GM12878 (cell line): ENCODE measurements around the gene CCDC9B. TPM values are rescaled to one million over a fixed set of nuclear protein-coding genes. Genes with fewer than 3 reads are reported as not detected.

Source experiments
- ATAC-seq: fragments of 200-7000 bp; cut with Tn5 transposase; 3 replicates; pipeline ENCODE4 v1.9.1; 2020; ENCODE audit warnings: mild to moderate bottlenecking, moderate library complexity
- BruUV-seq: library from RNA; stranded (reverse); fragments of 400-500 nt; replicated peaks from 2 replicates; lab custom pipeline; 2021; lab: Mats Ljungman, UMichigan
- CTCF ChIA-PET: fragments of 300-600 bp; sonication (Branson Sonifier 250); formaldehyde crosslinking; extraction: SDS; loops from one replicate; lab custom pipeline; 2021; ENCODE audit warnings: inconsistent platforms; lab: Yijun Ruan, JAX
- POLR2A ChIA-PET: fragments of 350-600 bp; formaldehyde crosslinking; extraction: SDS; loops from one replicate; lab custom pipeline; 2021; ENCODE audit warnings: inconsistent platforms; lab: Charles Lee
- RAD21 ChIA-PET: fragments of 300-600 bp; sonication (Branson Sonifier 250); formaldehyde crosslinking; loops from one replicate; lab custom pipeline; 2023; ENCODE audit warnings: antibody characterized with exemption; ENCODE audit not compliant: unreplicated experiment; lab: Charles Lee
- SMC1A ChIA-PET: fragments of 300-600 bp; sonication (Branson Sonifier 250); formaldehyde crosslinking; loops from one replicate; lab custom pipeline; 2023; ENCODE audit not compliant: unreplicated experiment, uncharacterized antibody; lab: Charles Lee
- DNase-seq: peaks from one replicate; pipeline ENCODE4 v3.0.0-alpha.2; 2011; ENCODE audit warnings: low read depth, low spot score
- FAIRE-seq: peaks from 3 replicates; lab custom pipeline; 2011; peaks lifted over from hg19 to GRCh38; lab: Jason Lieb, UNC
- H2AFZ ChIP-seq: 2 replicates; pipeline ENCODE4 v1.6.0; 2011; ENCODE audit warnings: low read depth, low read length, control low read depth; ENCODE audit not compliant: control insufficient read depth
- H3K27ac ChIP-seq: 2 replicates; pipeline ENCODE4 v1.5.1; 2011; ENCODE audit warnings: control low read depth; ENCODE audit not compliant: control insufficient read depth, insufficient read depth
- H3K27me3 ChIP-seq, 2 experiments: replicated peaks in 1 of 2; 2 replicates each; pipeline versions ENCODE4 v1.6.0 to v1.6.1; 2011; ENCODE audit warnings: low read length in 1 of 2; ENCODE audit not compliant: control insufficient read depth in 2 of 2, insufficient read depth in 2 of 2
- H3K36me3 ChIP-seq, 2 experiments: 2 replicates each; pipeline ENCODE4 v1.5.1; 2011; ENCODE audit warnings: low read length in 1 of 2; ENCODE audit not compliant: control insufficient read depth in 2 of 2, insufficient read depth in 2 of 2
- H3K4me1 ChIP-seq: 2 replicates; pipeline ENCODE4 v1.6.1; 2011; ENCODE audit warnings: mild to moderate bottlenecking, low read length, moderate library complexity, mixed read lengths; ENCODE audit not compliant: control insufficient read depth, insufficient read depth
- H3K4me2 ChIP-seq: 2 replicates; pipeline ENCODE4 v1.6.0; 2011; ENCODE audit warnings: control low read depth; ENCODE audit not compliant: control insufficient read depth, insufficient read depth
- H3K4me3 ChIP-seq: fragments of 200-600 bp; sonication (generic); 2 replicates; pipeline ENCODE4 v1.5.1; 2016
- H3K79me2 ChIP-seq: 2 replicates; pipeline ENCODE4 v1.6.0; 2011; ENCODE audit warnings: low read length; ENCODE audit not compliant: control insufficient read depth, insufficient read depth
- H3K9ac ChIP-seq: 2 replicates; pipeline ENCODE4 v1.8.0; 2011; ENCODE audit warnings: low read length, control low read depth, mixed read lengths; ENCODE audit not compliant: control insufficient read depth, insufficient read depth
- H3K9me3 ChIP-seq: replicated peaks from 3 replicates; pipeline ENCODE4 v1.5.1; 2011; ENCODE audit warnings: mild to moderate bottlenecking, low read length; ENCODE audit not compliant: control insufficient read depth, insufficient read depth
- H4K20me1 ChIP-seq: 2 replicates; pipeline ENCODE4 v1.6.0; 2011; ENCODE audit not compliant: control insufficient read depth, insufficient read depth
- BACH1 ChIP-seq: fragments of 450-650 bp; IDR thresholded peaks from 2 replicates; pipeline ENCODE4 v1.6.1; 2017; ENCODE audit warnings: mild to moderate bottlenecking, borderline replicate concordance
- DPF2 ChIP-seq: fragments of 450-650 bp; IDR thresholded peaks from 2 replicates; pipeline ENCODE4 v1.6.1; 2017; ENCODE audit warnings: mild to moderate bottlenecking
- EED ChIP-seq: sonication (generic); IDR thresholded peaks from 2 replicates; pipeline ENCODE4 v1.6.1; 2016; ENCODE audit warnings: antibody characterized with exemption, low read depth
- EGR1 ChIP-seq, 2 experiments: IDR thresholded peaks; 1 replicate in 1 of 2; 2 replicates in 1 of 2; pipeline ENCODE4 v1.6.1; 2011 to 2012; ENCODE audit warnings: low read depth in 2 of 2, low read length in 2 of 2, borderline replicate concordance in 1 of 2, mild to moderate bottlenecking in 1 of 2, moderate library complexity in 1 of 2
- IKZF1 ChIP-seq: fragments of 450-650 bp; conservative IDR thresholded peaks from 2 replicates; pipeline ENCODE4 v1.6.1; 2017; ENCODE audit warnings: antibody characterized with exemption, mild to moderate bottlenecking
- LARP7 ChIP-seq: fragments of 450-650 bp; IDR thresholded peaks from 2 replicates; pipeline ENCODE4 v1.6.1; 2017; ENCODE audit warnings: mild to moderate bottlenecking
- MYC ChIP-seq: IDR thresholded peaks from 2 replicates; pipeline ENCODE4 v1.6.1; 2011; ENCODE audit warnings: mild to moderate bottlenecking, low read length, moderate library complexity, inconsistent platforms; ENCODE audit not compliant: insufficient read depth, insufficient replicate concordance, insufficient read length, severe bottlenecking
- NFYA ChIP-seq: IDR thresholded peaks from 2 replicates; pipeline ENCODE4 v1.6.1; 2011; ENCODE audit warnings: low read depth, mild to moderate bottlenecking, low read length, improper control_type of control experiment, borderline replicate concordance
- NRF1 ChIP-seq: conservative IDR thresholded peaks from 2 replicates; pipeline ENCODE4 v1.6.1; 2011; ENCODE audit warnings: mild to moderate bottlenecking, low read depth, low read length, improper control_type of control experiment
- RCOR1 ChIP-seq: conservative IDR thresholded peaks from 2 replicates; pipeline ENCODE4 v1.6.1; 2012; ENCODE audit warnings: low read depth, low read length, improper control_type of control experiment
- SP1 ChIP-seq: IDR thresholded peaks from one replicate; pipeline ENCODE4 v1.6.1; 2011; ENCODE audit warnings: low read depth, low read length
- SRF ChIP-seq, 2 experiments: IDR thresholded peaks; 2 replicates each; pipeline ENCODE4 v1.6.1; 2011; ENCODE audit warnings: low read depth in 2 of 2, low read length in 2 of 2, mild to moderate bottlenecking in 1 of 2, moderate library complexity in 1 of 2
- ZNF24 ChIP-seq: fragments of 450-650 bp; IDR thresholded peaks from 2 replicates; pipeline ENCODE4 v1.6.1; 2017; ENCODE audit warnings: antibody characterized with exemption, mild to moderate bottlenecking
- WGBS: methylation state at CpG from one replicate; pipeline ENCODE4 v1.1.6; 2016; ENCODE audit warnings: low lambda C conversion rate; ENCODE audit not compliant: insufficient replicate concordance, insufficient coverage; ENCODE audit errors: missing lambda C conversion rate; 5-methylcytosine and 5-hydroxymethylcytosine counted together
- in situ Hi-C: fragments of 300-500 bp; cut with MboI; formaldehyde crosslinking; loops from 9 replicates; pipeline ENCODE4 v1.14.3; 2018; ENCODE audit warnings: mixed read lengths
- intact Hi-C: fragments of 100-400 bp; cut with micrococcal nuclease; formaldehyde crosslinking; loops from one replicate; pipeline ENCODE4 v1.14.2; 2022; ENCODE audit not compliant: unreplicated experiment
- polyA plus RNA-seq, 11 experiments: library from polyadenylated mRNA; depleted of rRNA in 4 of 11; unstranded in 6 of 11; stranded (reverse) in 5 of 11; fragments of >200 nt; fragmentation: Nextera tagmentation in 4 of 11; fragmentation: Illumina TruSeq in 1 of 11; extraction: Ambion mirVana in 4 of 11; extraction: Trizol in 1 of 11; gene quantifications; 1 replicate in 1 of 11; 2 replicates in 10 of 11; pipeline versions ENCODE4 v1.2.1 to v1.2.3, GENCODE V29; 2011 to 2016; ENCODE audit warnings: inconsistent platforms in 2 of 11, missing spikeins in 2 of 11, low read depth in 1 of 11
- total RNA-seq, 4 experiments: library from RNA; depleted of rRNA in 3 of 4; stranded (reverse); fragments of >200 nt in 3 of 4; fragmentation: Illumina TruSeq in 1 of 4; extraction: Trizol in 1 of 4; gene quantifications; 2 replicates each; pipeline versions ENCODE4 v1.2.1 to v1.2.3, GENCODE V29; 2013 to 2021
- TF ChIP-seq, protein P1 (sequence below): fragments of 450-650 bp; conservative IDR thresholded peaks from 2 replicates; pipeline ENCODE4 v1.6.1; 2017; ENCODE audit warnings: mild to moderate bottlenecking, moderate library complexity
- TF ChIP-seq, protein P2 (sequence below): IDR thresholded peaks from 2 replicates; pipeline ENCODE4 v1.6.1; 2012; ENCODE audit warnings: mild to moderate bottlenecking, low read depth, low read length
- TF ChIP-seq, protein P3 (sequence below): fragments of 150-350 bp; IDR thresholded peaks from 2 replicates; pipeline ENCODE4 v1.6.1; 2014; ENCODE audit warnings: mild to moderate bottlenecking, low read depth, low read length

CCDC9B gene
- total and polyA plus RNA-seq, 10 of the 15 experiments (the other 5 are each of a cell fraction or from before 2014, with no cell fraction given), result 0.01 to 0.08 (median 0.03) TPM; not detected in 6

DNA sequence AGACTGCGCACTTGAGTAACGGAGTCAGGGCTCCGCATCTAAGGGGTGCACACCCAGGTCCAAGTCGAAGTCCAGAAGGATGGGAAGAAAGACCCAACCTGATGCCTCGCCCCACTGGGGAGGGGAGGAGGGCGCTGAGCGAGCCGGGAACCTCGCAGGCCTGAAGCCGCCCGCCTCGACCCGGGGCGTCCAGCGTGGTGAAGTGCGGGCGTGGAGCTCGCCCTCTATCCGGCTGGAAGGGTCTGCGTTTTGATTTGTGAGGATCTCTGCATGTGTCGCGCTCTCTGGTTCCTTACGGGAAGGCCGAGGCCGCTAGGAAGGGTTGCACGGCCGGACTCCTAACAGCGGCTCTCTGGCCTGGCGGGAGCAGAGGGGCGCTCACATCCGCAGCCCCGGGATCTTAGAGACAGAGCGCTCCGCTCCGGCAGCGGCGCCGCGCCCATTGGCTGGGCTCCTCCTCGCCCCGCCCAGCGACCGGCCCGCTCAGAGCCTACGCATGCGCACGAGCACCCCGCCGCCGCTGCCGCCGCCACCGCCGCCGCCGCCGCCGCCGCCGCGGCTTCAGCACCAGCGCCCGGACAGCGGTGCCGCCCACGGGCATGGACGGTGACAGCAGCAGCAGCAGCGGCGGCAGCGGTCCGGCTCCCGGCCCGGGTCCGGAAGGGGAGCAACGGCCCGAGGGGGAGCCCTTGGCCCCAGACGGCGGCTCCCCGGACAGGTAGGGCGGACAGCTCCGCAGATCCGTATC, 17.2 kb upstream of the CCDC9B start, which contains the start of gene DISP2:
Gene DISP2, plus strand, starts transcription at position 497 of the 748 bp plus-strand sequence. Its CDS starts 103 bp downstream, at position 600.
- DNase-seq (no peak), FAIRE-seq (peak; percentile 73), ATAC-seq (peak; percentile 94)
- Histone ChIP-seq H3K36me3 (no peaks in the 10 kb centered on the region), H4K20me1 (no peaks in the 10 kb centered on the region), H3K27ac (no peak within 1 kb of the TSS), H3K4me2 (peak within 1 kb of the TSS; percentile 94), H3K9me3 (no peaks in the 10 kb centered on the region), H3K79me2 (no peaks in the 10 kb centered on the region), H3K4me3 (peak within 1 kb of the TSS; percentile 68; the same call in 1 of the 2 replicates), H2AFZ (peak within 1 kb of the TSS; percentile 89), H3K27me3 (peaks cover 0 to 6% of the 10 kb centered on the region in 2 experiments; a peak in 3 of 4 replicates), H3K9ac (no peak within 1 kb of the TSS), H3K4me1 (peaks cover 5% of the 10 kb centered on the region; the same call in 1 of the 2 replicates)
- CTCF ChIA-PET, result interaction anchor here (0.6 to 1.9 kb wide), 4 partner anchors 11 to 233 kb away, joined by 3 to 4 read pairs (median 4); no protein-coding TSS in a partner anchor
- SMC1A ChIA-PET, result interaction anchor here (0.7 kb wide), 1 partner anchor 50 kb away, joined by 3 read pairs; no protein-coding TSS in a partner anchor
- in situ Hi-C loops, result loop anchor here (5.0 kb wide), 1 partner anchor 51 kb away; the partner anchor contains the start of gene PLCB2
- BruUV-seq, result no TSS peak
- WGBS, result 7% methylated on average over 60 of the region's 82 CpGs
- POLR2A ChIA-PET, result no interaction called here
- RAD21 ChIA-PET, result no interaction called here
- intact Hi-C loops, result no loop called here
- TF ChIP-seq MYC, result no peak
- TF ChIP-seq, protein P1, sequence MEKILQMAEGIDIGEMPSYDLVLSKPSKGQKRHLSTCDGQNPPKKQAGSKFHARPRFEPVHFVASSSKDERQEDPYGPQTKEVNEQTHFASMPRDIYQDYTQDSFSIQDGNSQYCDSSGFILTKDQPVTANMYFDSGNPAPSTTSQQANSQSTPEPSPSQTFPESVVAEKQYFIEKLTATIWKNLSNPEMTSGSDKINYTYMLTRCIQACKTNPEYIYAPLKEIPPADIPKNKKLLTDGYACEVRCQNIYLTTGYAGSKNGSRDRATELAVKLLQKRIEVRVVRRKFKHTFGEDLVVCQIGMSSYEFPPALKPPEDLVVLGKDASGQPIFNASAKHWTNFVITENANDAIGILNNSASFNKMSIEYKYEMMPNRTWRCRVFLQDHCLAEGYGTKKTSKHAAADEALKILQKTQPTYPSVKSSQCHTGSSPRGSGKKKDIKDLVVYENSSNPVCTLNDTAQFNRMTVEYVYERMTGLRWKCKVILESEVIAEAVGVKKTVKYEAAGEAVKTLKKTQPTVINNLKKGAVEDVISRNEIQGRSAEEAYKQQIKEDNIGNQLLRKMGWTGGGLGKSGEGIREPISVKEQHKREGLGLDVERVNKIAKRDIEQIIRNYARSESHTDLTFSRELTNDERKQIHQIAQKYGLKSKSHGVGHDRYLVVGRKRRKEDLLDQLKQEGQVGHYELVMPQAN, result peak; percentile 90
- no peak for TF ChIP-seq NFYA
- no peak for TF ChIP-seq EED
- peak; percentile 63 for TF ChIP-seq DPF2
- 0 out of 2 replicates have a peak, but pooled peaks have one; percentile 31 for TF ChIP-seq RCOR1
- TF ChIP-seq, protein P2, sequence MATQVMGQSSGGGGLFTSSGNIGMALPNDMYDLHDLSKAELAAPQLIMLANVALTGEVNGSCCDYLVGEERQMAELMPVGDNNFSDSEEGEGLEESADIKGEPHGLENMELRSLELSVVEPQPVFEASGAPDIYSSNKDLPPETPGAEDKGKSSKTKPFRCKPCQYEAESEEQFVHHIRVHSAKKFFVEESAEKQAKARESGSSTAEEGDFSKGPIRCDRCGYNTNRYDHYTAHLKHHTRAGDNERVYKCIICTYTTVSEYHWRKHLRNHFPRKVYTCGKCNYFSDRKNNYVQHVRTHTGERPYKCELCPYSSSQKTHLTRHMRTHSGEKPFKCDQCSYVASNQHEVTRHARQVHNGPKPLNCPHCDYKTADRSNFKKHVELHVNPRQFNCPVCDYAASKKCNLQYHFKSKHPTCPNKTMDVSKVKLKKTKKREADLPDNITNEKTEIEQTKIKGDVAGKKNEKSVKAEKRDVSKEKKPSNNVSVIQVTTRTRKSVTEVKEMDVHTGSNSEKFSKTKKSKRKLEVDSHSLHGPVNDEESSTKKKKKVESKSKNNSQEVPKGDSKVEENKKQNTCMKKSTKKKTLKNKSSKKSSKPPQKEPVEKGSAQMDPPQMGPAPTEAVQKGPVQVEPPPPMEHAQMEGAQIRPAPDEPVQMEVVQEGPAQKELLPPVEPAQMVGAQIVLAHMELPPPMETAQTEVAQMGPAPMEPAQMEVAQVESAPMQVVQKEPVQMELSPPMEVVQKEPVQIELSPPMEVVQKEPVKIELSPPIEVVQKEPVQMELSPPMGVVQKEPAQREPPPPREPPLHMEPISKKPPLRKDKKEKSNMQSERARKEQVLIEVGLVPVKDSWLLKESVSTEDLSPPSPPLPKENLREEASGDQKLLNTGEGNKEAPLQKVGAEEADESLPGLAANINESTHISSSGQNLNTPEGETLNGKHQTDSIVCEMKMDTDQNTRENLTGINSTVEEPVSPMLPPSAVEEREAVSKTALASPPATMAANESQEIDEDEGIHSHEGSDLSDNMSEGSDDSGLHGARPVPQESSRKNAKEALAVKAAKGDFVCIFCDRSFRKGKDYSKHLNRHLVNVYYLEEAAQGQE, result peak; percentile 97
- TF ChIP-seq EGR1 (IDR thresholded peaks at IDR 0.05; ENCODE audit: borderline replicate concordance in 1 of 2, low read depth in 2 of 2, low read length in 2 of 2), result peak; percentile 29 to 96
- TF ChIP-seq IKZF1, result peak; percentile 77
- TF ChIP-seq BACH1, result 0 out of 2 replicates have a peak, but pooled peaks have one; percentile 53
- peak; percentile 84 for TF ChIP-seq LARP7
- TF ChIP-seq NRF1, result peak; percentile 56
- TF ChIP-seq SRF (IDR thresholded peaks at IDR 0.05; ENCODE audit: low read depth in 2 of 2, low read length in 2 of 2), result 0 out of 4 replicates have a peak, but pooled peaks of 1 of the 2 experiments have one; percentile 11
- no peak for TF ChIP-seq ZNF24
- TF ChIP-seq SP1, result peak; percentile 14
- TF ChIP-seq, protein P3, sequence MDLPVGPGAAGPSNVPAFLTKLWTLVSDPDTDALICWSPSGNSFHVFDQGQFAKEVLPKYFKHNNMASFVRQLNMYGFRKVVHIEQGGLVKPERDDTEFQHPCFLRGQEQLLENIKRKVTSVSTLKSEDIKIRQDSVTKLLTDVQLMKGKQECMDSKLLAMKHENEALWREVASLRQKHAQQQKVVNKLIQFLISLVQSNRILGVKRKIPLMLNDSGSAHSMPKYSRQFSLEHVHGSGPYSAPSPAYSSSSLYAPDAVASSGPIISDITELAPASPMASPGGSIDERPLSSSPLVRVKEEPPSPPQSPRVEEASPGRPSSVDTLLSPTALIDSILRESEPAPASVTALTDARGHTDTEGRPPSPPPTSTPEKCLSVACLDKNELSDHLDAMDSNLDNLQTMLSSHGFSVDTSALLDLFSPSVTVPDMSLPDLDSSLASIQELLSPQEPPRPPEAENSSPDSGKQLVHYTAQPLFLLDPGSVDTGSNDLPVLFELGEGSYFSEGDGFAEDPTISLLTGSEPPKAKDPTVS, result no peak
